PC-9 (cell line): Measurements from ENCODE around the gene LTBP4.

Source experiments
- EZH2 ChIP-seq: fragments of 200-600 bp; sonication (generic); IDR thresholded peaks from 2 replicates; pipeline ENCODE4 v1.8.0; 2017; ENCODE audit warnings: antibody characterized with exemption, low read depth
- TF ChIP-seq, protein P1 (sequence below): fragments of 200-600 bp; sonication (generic); conservative IDR thresholded peaks from 2 replicates; pipeline ENCODE4 v1.6.1; 2017; ENCODE audit warnings: mixed run types, antibody characterized with exemption, mild to moderate bottlenecking, moderate library complexity

DNA sequence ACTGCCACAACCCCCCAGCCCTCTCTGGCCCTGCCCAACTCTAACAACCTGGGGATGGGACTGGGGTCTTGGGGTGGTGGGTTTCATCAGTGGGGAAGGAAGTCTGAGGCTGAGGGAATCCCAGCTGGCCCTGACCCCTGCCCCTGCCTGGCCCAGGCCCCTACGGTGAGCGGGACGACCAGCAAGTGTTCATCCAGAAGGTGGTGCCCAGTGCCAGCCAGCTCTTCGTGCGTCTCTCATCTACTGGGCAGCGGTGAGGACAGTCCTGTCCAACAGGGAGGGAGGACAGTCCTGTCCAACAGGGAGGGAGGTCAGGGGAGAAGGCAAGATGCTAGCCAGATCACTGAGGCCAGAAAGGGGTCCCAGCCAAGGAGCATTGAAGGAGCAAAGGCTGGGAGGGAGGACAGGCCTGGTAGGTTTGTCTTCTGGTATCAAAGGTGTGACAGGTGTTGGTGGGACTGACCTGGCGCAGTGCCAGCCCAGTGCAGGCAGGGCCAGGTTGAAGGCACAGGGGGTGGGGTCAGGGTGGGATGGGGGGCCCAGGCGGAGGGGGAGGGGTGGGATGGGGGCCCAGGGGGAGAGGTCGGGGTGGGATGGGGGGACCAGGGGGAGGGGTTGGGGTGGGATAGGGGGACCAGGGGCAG is 12.1 kb upstream of the LTBP4 start:
- TF ChIP-seq EZH2 = no peak
- TF ChIP-seq, protein P1, sequence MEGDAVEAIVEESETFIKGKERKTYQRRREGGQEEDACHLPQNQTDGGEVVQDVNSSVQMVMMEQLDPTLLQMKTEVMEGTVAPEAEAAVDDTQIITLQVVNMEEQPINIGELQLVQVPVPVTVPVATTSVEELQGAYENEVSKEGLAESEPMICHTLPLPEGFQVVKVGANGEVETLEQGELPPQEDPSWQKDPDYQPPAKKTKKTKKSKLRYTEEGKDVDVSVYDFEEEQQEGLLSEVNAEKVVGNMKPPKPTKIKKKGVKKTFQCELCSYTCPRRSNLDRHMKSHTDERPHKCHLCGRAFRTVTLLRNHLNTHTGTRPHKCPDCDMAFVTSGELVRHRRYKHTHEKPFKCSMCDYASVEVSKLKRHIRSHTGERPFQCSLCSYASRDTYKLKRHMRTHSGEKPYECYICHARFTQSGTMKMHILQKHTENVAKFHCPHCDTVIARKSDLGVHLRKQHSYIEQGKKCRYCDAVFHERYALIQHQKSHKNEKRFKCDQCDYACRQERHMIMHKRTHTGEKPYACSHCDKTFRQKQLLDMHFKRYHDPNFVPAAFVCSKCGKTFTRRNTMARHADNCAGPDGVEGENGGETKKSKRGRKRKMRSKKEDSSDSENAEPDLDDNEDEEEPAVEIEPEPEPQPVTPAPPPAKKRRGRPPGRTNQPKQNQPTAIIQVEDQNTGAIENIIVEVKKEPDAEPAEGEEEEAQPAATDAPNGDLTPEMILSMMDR = no peak
